ENCODE data around the gene PPP2R2D. TPM values are rescaled to one million over a fixed set of nuclear protein-coding genes. Genes with fewer than 3 reads are reported as not detected.
A peak's percentile ranks its signal among the peaks of the same experiment; 100 is the strongest.

The PPP2R2D gene
- polyA plus RNA-seq, 1 donor (not counting 4 experiments of a cell fraction or from before 2014, with no cell fraction given), result 49.1 TPM

GRCh38 chr10:131980321-131980720 is 79.5 kb downstream of the PPP2R2D start:
- no peak overlapping the region for H3K27ac ChIP-seq (ENCODE audit: control insufficient read depth, insufficient read depth, low read length)
- H3K4me2 ChIP-seq (ENCODE audit: control insufficient read depth, extremely low read depth, insufficient read depth, low read depth, low read length), result peak overlapping the region; percentile 98
- H3K9ac ChIP-seq (ENCODE audit: control insufficient read depth, extremely low read depth, insufficient read depth, low read length), result peak overlapping the region; percentile 3
- H3K27me3 ChIP-seq (ENCODE audit: control insufficient read depth, extremely low read depth, insufficient read depth, low read length), result no peaks in the 10 kb centered on the region
- no peak for DNase-seq (ENCODE audit: low read depth, low spot score)
- peak overlapping the region in 2 of 3 experiments; percentile 95 to 96 for H3K4me3 ChIP-seq (ENCODE audit: control insufficient read depth in 2 of 3, extremely low read depth in 1 of 3, insufficient read depth in 2 of 3, low read depth in 1 of 3, low read length in 3 of 3)
- peaks cover 7% of the 10 kb centered on the region for H3K9me1 ChIP-seq (ENCODE audit: control insufficient read depth, extremely low read depth, insufficient read depth, low read length)
- dilution Hi-C loops (cut with MboI; ENCODE audit: extremely low pct_ligation_motif_present, low sequenced_read_pairs), result no loop called here
- peaks cover 8% of the 10 kb centered on the region for H4K20me1 ChIP-seq (ENCODE audit: control insufficient read depth, extremely low read depth, insufficient read depth, low read length)
- TF ChIP-seq CTCF (optimal IDR thresholded peaks at IDR 0.05 in 1 of 3, IDR thresholded peaks at IDR 0.05 in 1 of 3, conservative IDR thresholded peaks at IDR 0.05 in 1 of 3; ENCODE audit: extremely low read depth in 1 of 3, insufficient read depth in 2 of 3, low read length in 3 of 3) (no peak), EZH2 (IDR thresholded peaks at IDR 0.05; ENCODE audit: low read length) (no peak)
- H3K9me3 ChIP-seq (ENCODE audit: control insufficient read depth, low read depth, low read length), result no peaks in the 10 kb centered on the region
- no peak for FAIRE-seq
- H2AFZ ChIP-seq (ENCODE audit: control insufficient read depth, low read length), result no peak overlapping the region
- H3K79me2 ChIP-seq (ENCODE audit: control insufficient read depth, insufficient read depth, low read length), result peaks cover 43% of the 10 kb centered on the region
- H3K36me3 ChIP-seq (ENCODE audit: control insufficient read depth in 2 of 2, extremely low read depth in 1 of 2, insufficient read depth in 2 of 2, low read length in 2 of 2), result peaks cover 0 to 6% of the 10 kb centered on the region in 2 experiments
- peaks cover 5% of the 10 kb centered on the region for H3K4me1 ChIP-seq (ENCODE audit: control insufficient read depth, extremely low read depth, insufficient read depth, low read length)

- H3K9me3 ChIP-seq (ENCODE audit: control insufficient read depth, low read depth, low read length), result no peaks in the 10 kb centered on the region
- dilution Hi-C loops (cut with MboI; ENCODE audit: extremely low pct_ligation_motif_present, low sequenced_read_pairs), result no loop called here
- H2AFZ ChIP-seq (ENCODE audit: control insufficient read depth, low read length), result peak overlapping the region; percentile 22
- no peak for FAIRE-seq
- H3K27ac ChIP-seq (ENCODE audit: control insufficient read depth, insufficient read depth, low read length), result peak overlapping the region; percentile 47
- H3K9ac ChIP-seq (ENCODE audit: control insufficient read depth, extremely low read depth, insufficient read depth, low read length), result peak overlapping the region; percentile 81
- no peak for TF ChIP-seq EZH2 (IDR thresholded peaks at IDR 0.05; ENCODE audit: low read length)
- peaks cover 6% of the 10 kb centered on the region for H3K9me1 ChIP-seq (ENCODE audit: control insufficient read depth, extremely low read depth, insufficient read depth, low read length)
- H3K79me2 ChIP-seq (ENCODE audit: control insufficient read depth, insufficient read depth, low read length), result peaks cover 38% of the 10 kb centered on the region
- peak overlapping the region; percentile 98 for H3K4me2 ChIP-seq (ENCODE audit: control insufficient read depth, extremely low read depth, insufficient read depth, low read depth, low read length)
- peaks cover 6% of the 10 kb centered on the region for H4K20me1 ChIP-seq (ENCODE audit: control insufficient read depth, extremely low read depth, insufficient read depth, low read length)
- peaks cover 0 to 6% of the 10 kb centered on the region in 2 experiments for H3K36me3 ChIP-seq (ENCODE audit: control insufficient read depth in 2 of 2, extremely low read depth in 1 of 2, insufficient read depth in 2 of 2, low read length in 2 of 2)
- peak overlapping the region; percentile 88 to 96 (median 95) for H3K4me3 ChIP-seq (ENCODE audit: control insufficient read depth in 2 of 3, extremely low read depth in 1 of 3, insufficient read depth in 2 of 3, low read depth in 1 of 3, low read length in 3 of 3)
- H3K27me3 ChIP-seq (ENCODE audit: control insufficient read depth, extremely low read depth, insufficient read depth, low read length), result peaks cover 3% of the 10 kb centered on the region
- no peak for DNase-seq (ENCODE audit: low read depth, low spot score)
- H3K4me1 ChIP-seq (ENCODE audit: control insufficient read depth, extremely low read depth, insufficient read depth, low read length), result peaks cover 5% of the 10 kb centered on the region
These were observed 80.1 kb downstream of the PPP2R2D start for GRCh38 chr10:131980761-131981428.

All from keratinocyte (primary cell).